Prostate gland (tissue), 2 donors: ENCODE measurements around the gene DDX3X. TPM values are rescaled to one million over a fixed set of nuclear protein-coding genes. Genes with fewer than 3 reads are reported as not detected.
"Not testable (repeated sequence)": the region's sequence is repeated elsewhere in the genome, so short reads cannot be mapped to it uniquely, and the experiment has no call there.

Experiments
- DNase-seq: peaks from one replicate; pipeline ENCODE4 v3.0.0-alpha.2; 2019; ENCODE audit warnings: low spot score
- H3K27ac ChIP-seq, 2 donors: fragments of 200-600 bp; sonication (generic); 2 replicates each; pipeline ENCODE4 v1.5.1; 2017 to 2019
- H3K27me3 ChIP-seq: fragments of 200-600 bp; sonication (generic); replicated peaks from 2 replicates; pipeline ENCODE4 v1.5.1; 2019; ENCODE audit not compliant: insufficient read depth
- H3K36me3 ChIP-seq, 2 donors: fragments of 200-600 bp; sonication (generic); 1 replicate in 1 of 2; 2 replicates in 1 of 2; pipeline versions ENCODE4 v1.5.1 to v1.8.1; 2017 to 2019
- H3K4me1 ChIP-seq: fragments of 200-600 bp; sonication (generic); replicated peaks from 2 replicates; pipeline ENCODE4 v1.5.1; 2019
- H3K4me3 ChIP-seq, 2 donors: fragments of 200-600 bp; sonication (generic); 2 replicates each; pipeline ENCODE4 v1.5.1; 2017 to 2019
- H3K9me3 ChIP-seq: fragments of 200-600 bp; sonication (generic); 2 replicates; pipeline ENCODE4 v1.5.1; 2017
- CTCF ChIP-seq, 4 experiments: fragments of 200-600 bp in 2 of 4; fragments of 450-650 bp in 2 of 4; sonication (generic) in 2 of 4; IDR thresholded peaks; 1 replicate in 3 of 4; 2 replicates in 1 of 4; pipeline ENCODE4 v1.5.1; 2016 to 2019; ENCODE audit warnings: antibody characterized with exemption in 4 of 4, mild to moderate bottlenecking in 2 of 4, moderate library complexity in 2 of 4
- POLR2A ChIP-seq: fragments of 450-650 bp; IDR thresholded peaks from one replicate; pipeline ENCODE4 v1.6.1; 2016; ENCODE audit warnings: antibody characterized with exemption, mild to moderate bottlenecking
- POLR2AphosphoS5 ChIP-seq: sonication (generic); formaldehyde crosslinking; IDR thresholded peaks from one replicate; pipeline ENCODE4 v1.6.1; 2017; ENCODE audit warnings: antibody characterized with exemption
- WGBS: methylation state at CpG from one replicate; pipeline ENCODE4 v1.1.5; 2018; 5-methylcytosine and 5-hydroxymethylcytosine counted together
- intact Hi-C: fragments of 100-400 bp; cut with DNase I; formaldehyde crosslinking; loops from one replicate; pipeline ENCODE4 v1.14.2; 2022
- total RNA-seq, 2 donors: library from RNA; depleted of rRNA; stranded (reverse); fragments of >200 nt; gene quantifications; one replicate each; pipeline ENCODE4 v1.1.0, GENCODE V29; 2016

Gene DDX3X
- total RNA-seq = 100 to 1,000 TPM; 107 to 115 TPM

- WGBS = 1% methylated on average over 32 of the region's 47 CpGs
- no peaks in the 10 kb centered on the region for H3K27me3 ChIP-seq
- no peaks in the 10 kb centered on the region for H3K36me3 ChIP-seq
- no peaks in the 10 kb centered on the region for H3K4me1 ChIP-seq
- intact Hi-C loops = loop anchor here (5.0 to 10.0 kb wide), 2 partner anchors 108 to 249 kb away; partner anchors contain the start of gene USP9X
- H3K9me3 ChIP-seq = no peaks in the 10 kb centered on the region
- DNase-seq = peak; percentile 76
- TF ChIP-seq POLR2A = peak; percentile 79
- TF ChIP-seq CTCF (IDR thresholded peaks at IDR 0.05) = peak in 2 of 4 experiments; percentile 36 to 53
- peak; percentile 47 for TF ChIP-seq POLR2AphosphoS5
- H3K4me3 ChIP-seq = peak within 1 kb of the TSS; percentile 73 to 78
- H3K27ac ChIP-seq = peak within 1 kb of the TSS; percentile 98 to 99
Observed at GRCh38 chrX:41333744-41334362, at the start of gene DDX3X. Gene DDX3X, plus strand, starts transcription at chrX:41334162. Its CDS starts 91 bp downstream, at chrX:41334253.

- H3K4me3 ChIP-seq, H3K9me3 ChIP-seq, DNase-seq, H3K4me1 ChIP-seq, H3K27ac ChIP-seq, H3K27me3 ChIP-seq, intact Hi-C loops, H3K36me3 ChIP-seq: not testable (repeated sequence)
- WGBS = 91% methylated on average over 10 of the region's 21 CpGs
Observed at GRCh38 chrX:41285928-41286327, 48.0 kb upstream of the DDX3X start.

GRCh38 chrX:41288641-41289040, 45.3 kb upstream of the DDX3X start:
- intact Hi-C loops = no loop called here
- Histone ChIP-seq H3K9me3 (no peaks in the 10 kb centered on the region), H3K4me1 (no peaks in the 10 kb centered on the region), H3K27ac (no peak overlapping the region), H3K36me3 (no peaks in the 10 kb centered on the region), H3K4me3 (no peak overlapping the region), H3K27me3 (no peaks in the 10 kb centered on the region)
- no peak for DNase-seq
- WGBS = 66% methylated on average over 6 of the region's 6 CpGs
- TF ChIP-seq POLR2AphosphoS5 = no peak
- no peak for TF ChIP-seq POLR2A
- no peak for TF ChIP-seq CTCF (IDR thresholded peaks at IDR 0.05)

- DNase-seq = no peak
- Histone ChIP-seq H3K27ac (no peak overlapping the region), H3K4me3 (no peak overlapping the region), H3K27me3 (no peaks in the 10 kb centered on the region), H3K36me3 (no peaks in the 10 kb centered on the region), H3K4me1 (no peaks in the 10 kb centered on the region), H3K9me3 (no peaks in the 10 kb centered on the region)
- WGBS = 29% methylated on average over 1 of the region's 3 CpGs
- TF ChIP-seq POLR2A = no peak
- no peak for TF ChIP-seq POLR2AphosphoS5
- TF ChIP-seq CTCF (IDR thresholded peaks at IDR 0.05) = no peak
- intact Hi-C loops = no loop called here
Observed at GRCh38 chrX:41289095-41289494, 44.9 kb upstream of the DDX3X start.

- intact Hi-C loops = no loop called here
- no peak overlapping the region for H3K27ac ChIP-seq
- DNase-seq = no peak
Observed at GRCh38 chrX:41291309-41291708, 42.7 kb upstream of the DDX3X start.

More at GRCh38 chrX:41291309-41291708, 42.7 kb upstream of the DDX3X start:
- no peaks in the 10 kb centered on the region for H3K36me3 ChIP-seq
- no peaks in the 10 kb centered on the region for H3K27me3 ChIP-seq
- H3K4me1 ChIP-seq = no peaks in the 10 kb centered on the region
- H3K9me3 ChIP-seq = no peaks in the 10 kb centered on the region
- no peak overlapping the region for H3K4me3 ChIP-seq
- TF ChIP-seq POLR2A (no peak), POLR2AphosphoS5 (no peak), CTCF (IDR thresholded peaks at IDR 0.05) (no peak)
